Neural cell (in vitro differentiated cells): ENCODE results near the gene ALS2. TPM values are rescaled to one million over a fixed set of nuclear protein-coding genes. Genes with fewer than 3 reads are reported as not detected.

Source experiments
- polyA plus RNA-seq: library from polyadenylated mRNA; depleted of rRNA; stranded (reverse); fragments of >200 nt; gene quantifications from 2 replicates; pipeline ENCODE4 v1.2.3, GENCODE V29; 2014
- small RNA-seq, 3 experiments: library from RNA; depleted of rRNA; stranded (forward); fragments of <200 nt; gene quantifications; one replicate each; pipeline ENCODE3, GENCODE V24; 2012

ALS2 gene
- polyA plus RNA-seq, 1 donor from 2014 or later: 26.3 TPM

Small RNA genes within 50 kb of the gene (small RNA-seq; reads per million reads assigned to genes)
- 0 to 1.2 (median 0) reads per million in 3 experiments for gene RF00019
- 0 reads per million in 3 experiments for gene UBE2V1P11

Other genes starting within 250 kb of the ALS2 start
- 48.7 and 58.7 TPM in 2 replicates for gene TMEM237, start 137.4 kb downstream of the ALS2 start, polyA plus RNA-seq
- gene MPP4, start 82.3 kb downstream of the ALS2 start, polyA plus RNA-seq: 0.38 TPM in 1 of 2 replicates, not detected in the other
- 0.06 and 0.09 TPM in 2 replicates for gene CDK15, start 25.6 kb upstream of the ALS2 start, polyA plus RNA-seq